Ectodermal cell (in vitro differentiated cells): ENCODE results near the gene CLEC11A. TPM values are rescaled to one million over a fixed set of nuclear protein-coding genes. Genes with fewer than 3 reads are reported as not detected.

Source experiments
- H3K27ac ChIP-seq: 2 replicates; pipeline ENCODE4 v1.7.0; 2013; ENCODE audit warnings: mild to moderate bottlenecking, low read depth, low read length; ENCODE audit not compliant: insufficient read depth, poor library complexity, severe bottlenecking
- H3K27me3 ChIP-seq: 2 replicates; pipeline ENCODE4 v1.7.0; 2013; ENCODE audit warnings: mild to moderate bottlenecking, low read length; ENCODE audit not compliant: insufficient read depth, control insufficient read depth, poor library complexity, severe bottlenecking
- H3K36me3 ChIP-seq: one replicate; pipeline ENCODE4 v1.7.0; 2013; ENCODE audit warnings: low read length; ENCODE audit not compliant: control insufficient read depth, insufficient read depth
- H3K4me1 ChIP-seq: one replicate; pipeline ENCODE4 v1.7.0; 2013; ENCODE audit warnings: low read length; ENCODE audit not compliant: control insufficient read depth, insufficient read depth
- H3K4me3 ChIP-seq: 2 replicates; pipeline ENCODE4 v1.7.0; 2013; ENCODE audit warnings: low read depth, low read length, control low read depth; ENCODE audit not compliant: insufficient read depth
- H3K9me3 ChIP-seq: 2 replicates; pipeline ENCODE4 v1.7.0; 2013; ENCODE audit warnings: mild to moderate bottlenecking, low read length, moderate library complexity; ENCODE audit not compliant: control insufficient read depth
- WGBS, 2 experiments: methylation state at CpG; one replicate each; pipeline ENCODE4 v1.1.7; 2013; ENCODE audit warnings: missing lambda C conversion rate in 2 of 2; 5-methylcytosine and 5-hydroxymethylcytosine counted together
- polyA plus RNA-seq, 4 experiments: library from polyadenylated mRNA; stranded (reverse); fragments of 50-300 nt; gene quantifications; one replicate each; pipeline ENCODE4 v1.2.3, GENCODE V29; 2013

The CLEC11A gene
- 3.7 TPM for polyA plus RNA-seq (2013, experiment 1 of 4)
- 2.6 TPM for polyA plus RNA-seq (2013, experiment 2 of 4)
- polyA plus RNA-seq (2013, experiment 3 of 4): 3.7 TPM
- 3.4 TPM for polyA plus RNA-seq (2013, experiment 4 of 4)

- H3K4me1 ChIP-seq: peaks cover 18% of the 10 kb centered on the region
- no peaks in the 10 kb centered on the region for H3K9me3 ChIP-seq
- 48 to 55% methylated on average over 15 of the region's 15 CpGs for WGBS, 2 experiments
- H3K36me3 ChIP-seq: no peaks in the 10 kb centered on the region
- peaks cover 18% of the 10 kb centered on the region for H3K27me3 ChIP-seq
- H3K27ac ChIP-seq: no peak within 1 kb of the TSS
- H3K4me3 ChIP-seq: peak within 1 kb of the TSS; percentile 43
Observed at GRCh38 chr19:50723069-50723468, at the start of gene CLEC11A. CLEC11A (plus strand) TSS chr19:50723364; CDS start chr19:50723526, 162 bp downstream.

GRCh38 chr19:50676625-50677197, 46.5 kb upstream of the CLEC11A start:
- WGBS, 2 experiments: 47 to 75% methylated on average over 1 of the region's 1 CpG
- peaks cover 7% of the 10 kb centered on the region for H3K27me3 ChIP-seq

GRCh38 chr19:50677636-50678035, 45.5 kb upstream of the CLEC11A start:
- Histone ChIP-seq H3K4me3 (no peak overlapping the region), H3K9me3 (no peaks in the 10 kb centered on the region), H3K27ac (no peak overlapping the region), H3K27me3 (peaks cover 7% of the 10 kb centered on the region), H3K4me1 (no peaks in the 10 kb centered on the region), H3K36me3 (no peaks in the 10 kb centered on the region)
- WGBS, 2 experiments: 42 to 53% methylated on average over 5 of the region's 5 CpGs

More at GRCh38 chr19:50676625-50677197, 46.5 kb upstream of the CLEC11A start:
- H3K4me1 ChIP-seq: no peaks in the 10 kb centered on the region
- no peak overlapping the region for H3K4me3 ChIP-seq
- H3K27ac ChIP-seq: no peak overlapping the region
- H3K36me3 ChIP-seq: no peaks in the 10 kb centered on the region
- H3K9me3 ChIP-seq: no peaks in the 10 kb centered on the region

- Histone ChIP-seq H3K4me1 (no peaks in the 10 kb centered on the region), H3K27me3 (peaks cover 7% of the 10 kb centered on the region), H3K4me3 (no peak overlapping the region), H3K27ac (no peak overlapping the region), H3K36me3 (no peaks in the 10 kb centered on the region), H3K9me3 (no peaks in the 10 kb centered on the region)
- WGBS, 2 experiments: 48 to 51% methylated on average over 3 of the region's 3 CpGs
Observed at GRCh38 chr19:50678323-50678722, 44.8 kb upstream of the CLEC11A start.

- Histone ChIP-seq H3K27me3 (peaks cover 7% of the 10 kb centered on the region), H3K4me1 (no peaks in the 10 kb centered on the region), H3K36me3 (no peaks in the 10 kb centered on the region), H3K4me3 (no peak overlapping the region), H3K27ac (no peak overlapping the region), H3K9me3 (no peaks in the 10 kb centered on the region)
- WGBS, 2 experiments: 56% methylated on average over 23 of the region's 23 CpGs
Observed at GRCh38 chr19:50679177-50680125, 43.7 kb upstream of the CLEC11A start.

GRCh38 chr19:50686310-50687032, 36.7 kb upstream of the CLEC11A start:
- Histone ChIP-seq H3K4me3 (no peak overlapping the region), H3K36me3 (no peaks in the 10 kb centered on the region), H3K4me1 (no peaks in the 10 kb centered on the region), H3K27me3 (peaks cover 23% of the 10 kb centered on the region), H3K27ac (no peak overlapping the region), H3K9me3 (no peaks in the 10 kb centered on the region)
- WGBS, 2 experiments: 65 to 68% methylated on average over 50 of the region's 50 CpGs

GRCh38 chr19:50688766-50689165, 34.4 kb upstream of the CLEC11A start:
- H3K4me3 ChIP-seq: no peak overlapping the region
- H3K27me3 ChIP-seq: peaks cover 37% of the 10 kb centered on the region

GRCh38 chr19:50690439-50690838, 32.7 kb upstream of the CLEC11A start:
- H3K9me3 ChIP-seq: no peaks in the 10 kb centered on the region
- no peak overlapping the region for H3K4me3 ChIP-seq
- peaks cover 3% of the 10 kb centered on the region for H3K4me1 ChIP-seq
- peaks cover 50% of the 10 kb centered on the region for H3K27me3 ChIP-seq
- WGBS, 2 experiments: 73 to 76% methylated on average over 7 of the region's 7 CpGs
- no peak overlapping the region for H3K27ac ChIP-seq
- no peaks in the 10 kb centered on the region for H3K36me3 ChIP-seq

More at GRCh38 chr19:50688766-50689165, 34.4 kb upstream of the CLEC11A start:
- Histone ChIP-seq H3K4me1 (peaks cover 3% of the 10 kb centered on the region), H3K36me3 (no peaks in the 10 kb centered on the region), H3K27ac (no peak overlapping the region), H3K9me3 (no peaks in the 10 kb centered on the region)
- 88% methylated on average over 19 of the region's 19 CpGs for WGBS, 2 experiments

GRCh38 chr19:50693064-50693975, 29.8 kb upstream of the CLEC11A start:
- H3K36me3 ChIP-seq: no peaks in the 10 kb centered on the region
- H3K27me3 ChIP-seq: peaks cover 54% of the 10 kb centered on the region
- WGBS, 2 experiments: 38 to 39% methylated on average over 23 of the region's 23 CpGs
- H3K27ac ChIP-seq: no peak overlapping the region
- peaks cover 3% of the 10 kb centered on the region for H3K4me1 ChIP-seq
- H3K9me3 ChIP-seq: no peaks in the 10 kb centered on the region
- H3K4me3 ChIP-seq: no peak overlapping the region
